ENCODE results near the gene SRRM3. TPM values are rescaled to one million over a fixed set of nuclear protein-coding genes. Genes with fewer than 3 reads are reported as not detected.

The SRRM3 gene
- total RNA-seq, 4 donors from 2014 or later = 1.8 to 2.6 (median 2.1) TPM

DNA sequence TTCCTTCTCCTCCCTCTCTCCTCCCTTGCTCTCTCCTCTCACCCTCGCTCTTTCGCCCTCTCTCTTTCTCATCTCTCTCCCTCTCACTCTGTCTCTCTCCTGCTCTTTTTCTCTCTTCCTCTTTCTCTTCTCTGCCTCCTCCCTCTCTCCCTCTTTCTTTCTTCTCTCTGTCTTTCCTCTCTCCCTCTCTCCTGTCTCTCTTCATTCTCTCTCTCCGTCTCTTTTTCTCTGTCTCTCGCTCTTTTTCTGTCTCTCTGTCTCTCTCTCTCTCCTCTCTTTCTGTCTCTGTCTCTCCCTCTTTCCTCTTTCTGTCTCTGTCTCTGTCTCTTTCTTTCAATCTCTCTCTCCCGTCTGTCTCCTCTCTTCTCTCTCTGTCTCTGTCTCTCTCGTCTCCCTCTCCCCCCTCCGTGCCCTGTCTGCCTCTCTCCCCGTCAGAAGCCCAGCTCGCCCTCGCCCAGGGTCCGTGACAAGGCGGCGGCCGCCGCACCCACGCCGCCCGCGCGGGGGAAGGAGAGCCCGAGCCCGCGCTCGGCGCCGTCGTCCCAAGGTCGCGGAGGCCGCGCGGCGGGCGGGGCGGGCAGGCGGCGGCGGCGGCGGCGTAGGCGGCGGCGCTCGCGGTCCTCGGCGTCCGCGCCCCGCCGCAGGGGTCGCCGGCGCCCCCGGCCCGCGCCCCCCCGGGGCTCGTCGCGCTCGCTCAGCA, 79.5 kb downstream of the SRRM3 start:
- TF ChIP-seq, protein P1, sequence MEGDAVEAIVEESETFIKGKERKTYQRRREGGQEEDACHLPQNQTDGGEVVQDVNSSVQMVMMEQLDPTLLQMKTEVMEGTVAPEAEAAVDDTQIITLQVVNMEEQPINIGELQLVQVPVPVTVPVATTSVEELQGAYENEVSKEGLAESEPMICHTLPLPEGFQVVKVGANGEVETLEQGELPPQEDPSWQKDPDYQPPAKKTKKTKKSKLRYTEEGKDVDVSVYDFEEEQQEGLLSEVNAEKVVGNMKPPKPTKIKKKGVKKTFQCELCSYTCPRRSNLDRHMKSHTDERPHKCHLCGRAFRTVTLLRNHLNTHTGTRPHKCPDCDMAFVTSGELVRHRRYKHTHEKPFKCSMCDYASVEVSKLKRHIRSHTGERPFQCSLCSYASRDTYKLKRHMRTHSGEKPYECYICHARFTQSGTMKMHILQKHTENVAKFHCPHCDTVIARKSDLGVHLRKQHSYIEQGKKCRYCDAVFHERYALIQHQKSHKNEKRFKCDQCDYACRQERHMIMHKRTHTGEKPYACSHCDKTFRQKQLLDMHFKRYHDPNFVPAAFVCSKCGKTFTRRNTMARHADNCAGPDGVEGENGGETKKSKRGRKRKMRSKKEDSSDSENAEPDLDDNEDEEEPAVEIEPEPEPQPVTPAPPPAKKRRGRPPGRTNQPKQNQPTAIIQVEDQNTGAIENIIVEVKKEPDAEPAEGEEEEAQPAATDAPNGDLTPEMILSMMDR (IDR thresholded peaks at IDR 0.05; ENCODE audit: low read depth) = no peak

DNA sequence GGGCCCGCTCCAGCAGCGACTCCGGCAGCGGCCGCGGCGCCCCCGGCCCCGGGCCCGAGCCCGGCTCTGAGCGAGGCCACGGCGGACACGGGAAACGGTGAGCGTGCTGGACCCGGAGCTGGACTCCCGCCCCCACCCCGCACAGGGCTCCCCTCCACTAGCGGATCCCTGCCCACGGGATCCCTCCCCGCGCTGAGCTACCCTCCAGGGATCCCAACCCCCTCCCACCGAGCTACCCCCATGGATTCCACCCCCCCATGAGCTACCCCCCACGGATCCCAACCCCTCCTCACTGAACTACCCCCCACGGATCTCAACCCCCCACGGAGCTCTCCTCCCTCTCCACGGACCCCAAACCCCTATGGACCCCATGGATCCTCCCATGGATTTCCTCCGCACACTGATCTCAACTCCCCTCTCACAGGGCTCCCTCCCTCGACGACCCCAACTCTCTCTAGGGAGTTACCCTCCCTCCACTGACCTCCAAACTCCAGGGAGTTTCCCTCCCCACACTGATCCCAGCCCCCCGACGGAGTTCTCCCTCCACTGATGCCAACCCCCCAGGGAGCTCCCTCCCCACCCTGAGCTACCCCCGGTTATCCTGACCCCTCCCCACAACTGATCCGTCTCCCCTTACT, 80.1 kb downstream of the SRRM3 start:
- TF ChIP-seq, protein P1 (IDR thresholded peaks at IDR 0.05; ENCODE audit: low read depth) = no peak

DNA sequence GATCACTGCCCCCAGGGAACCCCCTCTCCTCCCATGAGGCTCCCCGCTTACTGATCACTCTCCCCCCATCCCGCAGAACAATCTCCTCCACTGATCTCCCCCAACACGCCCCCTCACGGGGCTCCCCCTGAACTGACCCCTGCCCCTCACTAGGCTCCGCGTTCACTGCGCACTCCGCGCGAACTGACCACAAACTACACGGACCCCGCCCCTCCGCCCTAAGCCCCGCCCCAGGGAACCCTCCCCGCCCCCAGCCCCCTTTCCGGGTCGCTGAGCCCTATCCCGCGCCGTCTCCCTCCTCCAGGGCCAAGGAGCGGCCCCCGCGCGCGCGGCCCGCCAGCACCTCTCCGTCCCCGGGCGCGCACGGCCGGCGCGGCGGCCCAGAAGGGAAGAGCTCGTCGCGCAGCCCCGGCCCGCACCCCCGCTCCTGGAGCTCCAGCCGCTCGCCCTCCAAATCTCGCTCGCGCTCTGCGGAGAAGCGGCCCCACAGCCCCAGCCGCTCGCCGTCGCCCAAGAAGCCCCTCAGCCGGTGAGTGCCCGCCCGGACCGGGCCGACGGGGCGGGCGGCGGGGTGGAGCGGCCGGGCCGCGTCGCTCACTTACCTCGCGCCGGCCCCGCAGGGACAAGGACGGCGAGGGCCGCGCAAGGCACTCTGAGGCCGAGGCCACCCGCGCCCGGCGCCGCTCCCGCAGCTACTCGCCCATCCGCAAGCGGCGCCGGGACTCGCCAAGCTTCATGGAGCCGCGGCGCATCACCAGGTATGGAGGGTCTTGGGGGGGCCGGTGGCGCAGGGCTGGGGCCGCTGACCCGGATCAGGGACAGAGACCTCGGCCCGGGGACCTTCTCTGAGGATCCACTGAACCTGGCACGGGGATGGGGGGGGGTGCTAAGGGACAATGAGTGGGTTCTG, 80.9 kb downstream of the SRRM3 start:
- TF ChIP-seq, protein P1 (IDR thresholded peaks at IDR 0.05; ENCODE audit: low read depth) = no peak

DNA sequence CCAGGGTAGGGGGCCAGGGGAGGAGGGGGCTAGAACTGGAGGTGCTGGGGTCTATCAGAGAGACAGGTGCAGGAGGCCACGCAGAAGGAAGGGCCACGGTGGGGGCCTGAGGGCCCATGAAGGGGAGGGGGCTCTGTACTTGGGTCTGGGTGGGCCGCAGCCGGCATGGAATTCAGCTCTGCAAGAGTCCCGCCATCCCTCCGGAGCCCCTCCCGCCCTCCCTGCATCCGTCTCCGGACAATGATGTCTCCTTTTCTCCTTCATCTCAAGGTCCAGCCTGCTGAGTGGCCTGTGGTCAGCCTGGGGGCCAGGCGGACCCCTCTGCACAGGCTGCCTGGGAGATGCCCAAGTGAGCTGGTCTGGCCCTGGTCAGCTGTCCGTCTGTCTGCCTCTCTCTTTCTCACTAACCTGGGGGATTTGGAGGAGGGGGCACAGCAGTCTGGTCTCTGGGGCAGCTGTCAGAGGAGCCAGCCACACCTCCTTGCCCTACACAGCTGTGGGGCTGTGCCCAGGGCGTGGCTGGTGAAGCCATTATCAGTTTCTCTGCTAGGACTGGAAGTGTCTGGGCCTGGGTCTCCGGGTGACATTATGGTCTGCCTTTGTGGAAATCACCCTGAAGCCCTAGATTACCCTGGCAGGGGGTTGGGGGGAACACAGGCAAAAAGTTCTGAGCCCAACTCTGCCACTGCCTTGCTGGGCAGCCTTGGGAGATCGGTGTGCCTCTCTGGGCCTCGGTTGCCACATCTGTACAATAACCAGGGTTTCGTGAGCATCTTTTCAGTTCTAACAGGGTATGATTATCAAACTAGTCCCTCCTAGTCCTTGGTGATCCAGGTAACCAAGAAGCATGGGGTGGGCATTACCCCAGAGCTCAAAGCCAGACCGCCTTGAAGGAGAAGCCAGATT, 81.8 kb downstream of the SRRM3 start:
- TF ChIP-seq, protein P1 (IDR thresholded peaks at IDR 0.05; ENCODE audit: low read depth) = no peak

DNA sequence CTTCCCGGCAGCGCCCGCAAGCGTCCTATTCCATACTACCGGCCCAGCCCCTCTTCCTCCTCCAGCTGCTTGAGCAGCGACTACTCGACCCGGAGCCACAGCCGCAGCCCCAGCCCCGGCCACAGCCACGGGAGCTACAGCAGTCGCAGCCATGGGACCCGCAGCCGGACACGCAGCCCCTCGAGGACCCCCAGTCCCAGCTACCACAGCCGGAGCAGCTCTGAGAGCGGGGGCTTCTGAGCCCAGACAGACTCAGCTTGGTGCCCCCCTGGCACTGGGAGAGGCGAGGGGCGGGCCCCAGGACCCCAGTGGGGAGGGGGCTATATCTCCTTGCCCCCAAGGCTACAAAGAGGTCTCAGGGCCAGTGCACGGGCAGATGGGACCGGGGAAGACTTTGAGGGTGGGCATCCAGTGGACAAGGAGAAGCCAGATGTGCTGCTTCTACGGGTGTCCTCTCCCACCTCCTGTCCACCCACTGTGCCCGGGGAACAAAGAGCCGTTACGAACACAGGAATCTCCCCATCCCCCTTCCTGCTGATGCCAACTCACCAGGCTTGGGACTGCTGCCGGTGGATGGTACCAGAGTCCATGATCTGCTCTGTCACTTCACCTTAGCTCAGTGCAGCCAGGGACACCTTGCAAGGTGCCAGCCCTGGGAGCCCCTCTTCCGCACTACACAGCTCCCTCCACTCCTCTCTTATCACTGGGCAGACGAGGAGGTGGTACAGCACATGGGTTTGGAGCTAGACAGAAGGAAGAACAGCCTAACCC, 84.1 kb downstream of the SRRM3 start:
- TF ChIP-seq, protein P1 (IDR thresholded peaks at IDR 0.05; ENCODE audit: low read depth) = no peak

DNA sequence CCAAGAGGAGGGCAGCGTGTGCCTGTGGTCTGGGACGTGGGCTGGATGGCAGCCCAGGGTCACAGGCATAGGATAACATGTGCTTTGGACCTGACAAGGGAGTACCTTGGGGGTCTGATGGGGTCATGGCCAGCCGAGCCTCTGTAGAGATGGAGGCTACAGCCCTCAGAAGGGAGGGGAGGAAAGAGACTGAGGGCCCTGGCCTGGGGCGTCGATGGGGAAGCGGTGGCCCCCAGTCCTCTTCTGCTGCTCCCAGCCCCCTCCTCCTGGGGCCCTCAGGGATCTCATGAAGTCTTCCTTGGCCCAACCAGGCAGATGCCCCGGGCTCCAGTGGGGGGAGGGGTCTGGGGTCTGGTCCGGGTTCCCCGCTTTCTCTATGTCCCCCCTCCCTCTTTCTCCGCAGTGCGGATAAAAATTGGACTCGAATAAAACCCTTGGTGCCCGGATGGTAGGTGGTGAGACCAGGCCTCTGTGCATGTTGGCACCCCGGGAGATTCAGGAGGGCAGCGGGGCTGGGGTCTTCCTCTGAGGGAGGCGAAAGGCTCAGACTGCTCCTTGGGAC, 85.2 kb downstream of the SRRM3 start:
- TF ChIP-seq, protein P1 (IDR thresholded peaks at IDR 0.05; ENCODE audit: low read depth) = no peak

Data from subcutaneous adipose tissue (tissue), 4 donors.